H1 (cell line): ENCODE measurements around the gene TBCA.

Source experiments
- CEBPB ChIP-seq: IDR thresholded peaks from 2 replicates; pipeline ENCODE4 v1.6.1; 2012; ENCODE audit warnings: low read depth, low read length
- CTCF ChIP-seq, 3 experiments: IDR thresholded peaks; 1 replicate in 2 of 3; 2 replicates in 1 of 3; pipeline versions ENCODE4 v1.5.1 to v1.6.1; 2011; ENCODE audit warnings: low read length in 3 of 3, mild to moderate bottlenecking in 3 of 3, inconsistent platforms in 2 of 3, low read depth in 1 of 3, moderate library complexity in 1 of 3; ENCODE audit not compliant: insufficient read depth in 1 of 3; ENCODE audit errors: control extremely low read depth in 1 of 3
- EP300 ChIP-seq, 2 experiments: IDR thresholded peaks; 1 replicate in 1 of 2; 2 replicates in 1 of 2; pipeline ENCODE4 v1.6.1; 2011 to 2012; ENCODE audit warnings: low read depth in 2 of 2, low read length in 2 of 2, mild to moderate bottlenecking in 2 of 2, borderline replicate concordance in 1 of 2, inconsistent platforms in 1 of 2, moderate library complexity in 1 of 2
- GABPA ChIP-seq: IDR thresholded peaks from 2 replicates; pipeline ENCODE4 v1.6.1; 2011; ENCODE audit warnings: mild to moderate bottlenecking, low read length, moderate library complexity, borderline replicate concordance; ENCODE audit not compliant: insufficient read depth
- POLR2A ChIP-seq, 2 experiments: IDR thresholded peaks; 1 replicate in 1 of 2; 2 replicates in 1 of 2; pipeline ENCODE4 v1.6.1; 2011; ENCODE audit warnings: low read depth in 2 of 2, low read length in 2 of 2, mild to moderate bottlenecking in 2 of 2; ENCODE audit errors: control extremely low read depth in 1 of 2
- RFX5 ChIP-seq: IDR thresholded peaks from 2 replicates; pipeline ENCODE4 v1.6.1; 2011; ENCODE audit warnings: low read depth, low read length, improper control_type of control experiment, borderline replicate concordance

DNA sequence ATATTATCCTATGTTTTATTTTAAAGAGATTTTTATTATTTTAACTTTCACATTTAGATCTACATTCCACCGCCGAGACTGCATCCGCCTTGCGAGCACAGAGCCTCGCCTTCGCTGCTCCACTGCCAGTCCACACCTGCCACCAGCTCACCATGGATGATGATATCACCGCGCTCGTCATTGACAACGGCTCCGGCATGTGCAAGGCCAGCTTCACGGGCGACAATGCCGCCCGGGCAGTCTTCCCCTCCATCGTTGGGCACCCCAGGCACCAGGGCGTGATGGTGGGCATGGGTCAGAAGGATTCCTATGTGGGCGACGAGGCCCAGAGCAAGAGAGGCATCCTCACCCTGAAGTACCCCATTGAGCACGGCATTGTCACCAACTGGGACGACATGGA lies 8.6 kb upstream of the TBCA start:
- no peak for TF ChIP-seq RFX5
- no peak for TF ChIP-seq CTCF (IDR thresholded peaks at IDR 0.05; ENCODE audit: control extremely low read depth in 1 of 3, insufficient read depth in 1 of 3, low read depth in 1 of 3, low read length in 3 of 3)
- TF ChIP-seq CEBPB, result no peak
- no peak for TF ChIP-seq GABPA
- no peak for TF ChIP-seq EP300 (IDR thresholded peaks at IDR 0.05; ENCODE audit: borderline replicate concordance in 1 of 2, low read depth in 2 of 2, low read length in 2 of 2)
- TF ChIP-seq POLR2A (IDR thresholded peaks at IDR 0.05; ENCODE audit: control extremely low read depth in 1 of 2, low read depth in 2 of 2, low read length in 2 of 2), result no peak
